Embryonic facial prominence (tissue), 1 donor: ENCODE data around the gene DRD2.

Source experiments
- DNase-seq: peaks from one replicate; pipeline ENCODE4 v3.0.0-alpha.2; 2016; ENCODE audit errors: extremely low spot score

DRD2 gene

GRCh38 chr11:113484223-113484622, 9.0 kb upstream of the DRD2 start:
- no peak for DNase-seq

- no peak for DNase-seq
Observed at GRCh38 chr11:113481672-113482071, 6.5 kb upstream of the DRD2 start.

GRCh38 chr11:113481226-113481625, 6.0 kb upstream of the DRD2 start:
- DNase-seq, result no peak

GRCh38 chr11:113477321-113477720, 2.1 kb upstream of the DRD2 start:
- DNase-seq, result no peak

GRCh38 chr11:113476553-113476952, 1.4 kb upstream of the DRD2 start:
- no peak for DNase-seq

GRCh38 chr11:113474362-113475159, 637 bp downstream of the DRD2 start:
- peak; percentile 80 for DNase-seq

- no peak for DNase-seq
Observed at GRCh38 chr11:113473983-113474361, 1.2 kb downstream of the DRD2 start.

GRCh38 chr11:113472471-113472870, 2.7 kb downstream of the DRD2 start:
- no peak for DNase-seq

GRCh38 chr11:113470233-113470632, 5.0 kb downstream of the DRD2 start:
- no peak for DNase-seq

- no peak for DNase-seq
Observed at GRCh38 chr11:113468726-113469345, 6.4 kb downstream of the DRD2 start.

- DNase-seq, result no peak
Observed at GRCh38 chr11:113467545-113467944, 7.7 kb downstream of the DRD2 start.

GRCh38 chr11:113465786-113466185, 9.4 kb downstream of the DRD2 start:
- no peak for DNase-seq

- DNase-seq, result no peak
Observed at GRCh38 chr11:113464416-113464815, 10.8 kb downstream of the DRD2 start.

GRCh38 chr11:113462830-113463229, 12.4 kb downstream of the DRD2 start:
- no peak for DNase-seq

GRCh38 chr11:113461639-113462038, 13.6 kb downstream of the DRD2 start:
- DNase-seq, result no peak

- DNase-seq, result no peak
Observed at GRCh38 chr11:113460469-113460868, 14.7 kb downstream of the DRD2 start.

GRCh38 chr11:113458189-113458588, 17.0 kb downstream of the DRD2 start:
- DNase-seq, result no peak

- no peak for DNase-seq
Observed at GRCh38 chr11:113457784-113458183, 17.4 kb downstream of the DRD2 start.

GRCh38 chr11:113454455-113454854, 20.7 kb downstream of the DRD2 start:
- DNase-seq, result no peak

GRCh38 chr11:113449743-113450142, 25.5 kb downstream of the DRD2 start:
- no peak for DNase-seq

GRCh38 chr11:113448316-113448677, 26.9 kb downstream of the DRD2 start:
- DNase-seq, result no peak

- DNase-seq, result no peak
Observed at GRCh38 chr11:113447621-113448315, 27.4 kb downstream of the DRD2 start.

- DNase-seq, result no peak
Observed at GRCh38 chr11:113446938-113447337, 28.3 kb downstream of the DRD2 start.
